PC-3 (cell line): ENCODE data around the gene PPP6R1.

Source experiments
- CTCF ChIP-seq: fragments of 300-600 bp; sonication (generic); conservative IDR thresholded peaks from 2 replicates; pipeline ENCODE4 v1.5.1; 2017; ENCODE audit warnings: antibody characterized with exemption, low read depth, mild to moderate bottlenecking, low read length
- EZH2 ChIP-seq: fragments of 300-600 bp; sonication (generic); IDR thresholded peaks from one replicate; pipeline ENCODE4 v1.6.1; 2017; ENCODE audit warnings: antibody characterized with exemption, mild to moderate bottlenecking, low read length; ENCODE audit not compliant: unreplicated experiment
- EZH2phosphoT487 ChIP-seq: fragments of 300-600 bp; sonication (generic); IDR thresholded peaks from 2 replicates; pipeline ENCODE4 v1.6.1; 2018; ENCODE audit warnings: mild to moderate bottlenecking, antibody characterized with exemption, low read length, borderline replicate concordance

- TF ChIP-seq CTCF (no peak), EZH2 (no peak), EZH2phosphoT487 (no peak)
Observed at GRCh38 chr19:55273978-55274707, 15.3 kb upstream of the PPP6R1 start.
